Natural killer cell (primary cell): Measurements from ENCODE around the gene FBLN5. TPM values are rescaled to one million over a fixed set of nuclear protein-coding genes. Genes with fewer than 3 reads are reported as not detected.

Experiments
- ATAC-seq, 3 donors: fragments of 150-1000 bp in 2 of 3; fragments of 200-7000 bp in 1 of 3; cut with Tn5 transposase; 1 replicate in 1 of 3; 2 replicates in 2 of 3; pipeline ENCODE4 v1.10.0; 2021; ENCODE audit warnings: mild to moderate bottlenecking in 2 of 3, moderate library complexity in 2 of 3
- DNase-seq, 2 donors: peaks; one replicate each; pipeline versions ENCODE4 v3.0.0 to v3.0.0-alpha.2; 2013 to 2021; ENCODE audit warnings: mixed read lengths in 1 of 2
- H3K27ac ChIP-seq: one replicate; pipeline ENCODE4 v1.5.1; 2013; ENCODE audit warnings: mild to moderate bottlenecking, low read length
- H3K27me3 ChIP-seq: one replicate; pipeline ENCODE4 v1.6.1; 2013; ENCODE audit warnings: low read length; ENCODE audit not compliant: control insufficient read depth, insufficient read depth
- H3K36me3 ChIP-seq: one replicate; pipeline ENCODE4 v1.6.1; 2013; ENCODE audit warnings: low read length; ENCODE audit not compliant: control insufficient read depth, insufficient read depth
- H3K4me1 ChIP-seq: one replicate; pipeline ENCODE4 v1.6.1; 2013; ENCODE audit warnings: low read length; ENCODE audit not compliant: control insufficient read depth, insufficient read depth
- H3K4me3 ChIP-seq: one replicate; pipeline ENCODE4 v1.5.1; 2013; ENCODE audit warnings: low read length
- H3K9me3 ChIP-seq: one replicate; pipeline ENCODE4 v1.6.1; 2013; ENCODE audit warnings: low read length; ENCODE audit not compliant: control insufficient read depth, insufficient read depth
- H3K27ac Mint-ChIP-seq, 2 donors: one replicate each; pipeline ENCODE4 v1.8.0; 2022; ENCODE audit warnings: mild to moderate bottlenecking in 2 of 2, mixed read lengths in 2 of 2, moderate library complexity in 1 of 2
- H3K27me3 Mint-ChIP-seq, 2 donors: one replicate each; pipeline ENCODE4 v1.8.0; 2022; ENCODE audit warnings: low read depth in 2 of 2, mixed read lengths in 2 of 2
- H3K36me3 Mint-ChIP-seq: one replicate; pipeline ENCODE4 v1.8.0; 2022; ENCODE audit warnings: mixed read lengths
- H3K4me1 Mint-ChIP-seq, 2 donors: one replicate each; pipeline ENCODE4 v1.8.0; 2022; ENCODE audit warnings: mixed read lengths in 2 of 2
- H3K4me3 Mint-ChIP-seq: one replicate; pipeline ENCODE4 v1.8.0; 2022; ENCODE audit warnings: mild to moderate bottlenecking, moderate library complexity, mixed read lengths
- H3K9me3 Mint-ChIP-seq, 2 donors: one replicate each; pipeline ENCODE4 v1.8.0; 2022; ENCODE audit warnings: mixed read lengths in 2 of 2
- WGBS: methylation state at CpG from one replicate; pipeline ENCODE4 v1.1.7; 2013; ENCODE audit warnings: missing lambda C conversion rate; ENCODE audit not compliant: insufficient coverage; 5-methylcytosine and 5-hydroxymethylcytosine counted together
- intact Hi-C: fragments of 100-400 bp; cut with micrococcal nuclease; formaldehyde crosslinking; loops from one replicate; pipeline ENCODE4 v1.14.2; 2022
- total RNA-seq, 4 donors: library from RNA; stranded (reverse); fragments of 120-200 nt in 1 of 4; gene quantifications; one replicate each; pipeline versions ENCODE4 v1.2.3 to v1.2.4, GENCODE V29; 2013 to 2022
- TF ChIP-seq, protein P1 (sequence below): fragments of 200-600 bp; IDR thresholded peaks from one replicate; pipeline ENCODE4 v1.8.0; 2022; ENCODE audit warnings: antibody characterized with exemption

FBLN5 gene
- total RNA-seq, 3 donors from 2014 or later (not counting 1 experiment from before 2014, with no cell fraction given) = 0.56 to 1.3 (median 1.1) TPM

DNA sequence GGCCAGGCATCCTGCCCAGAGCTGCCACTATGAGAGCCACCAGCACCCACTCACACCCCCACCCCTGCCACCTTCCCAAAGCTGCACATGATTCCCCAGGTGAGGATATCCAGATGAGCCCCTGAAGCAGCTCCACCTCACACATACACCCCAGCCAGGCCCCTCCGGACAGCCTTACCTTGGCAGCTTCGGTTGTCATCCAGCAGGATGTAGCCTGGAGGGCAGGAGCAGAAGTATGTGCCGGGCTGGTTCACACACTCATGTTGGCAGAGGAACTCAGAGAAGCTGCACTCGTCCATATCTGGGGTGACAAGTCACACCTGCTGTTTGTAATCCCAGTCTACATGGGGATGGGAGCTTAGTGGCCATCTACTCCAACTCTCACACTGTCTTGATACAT, 64.7 kb downstream of the FBLN5 start:
- Mint-ChIP-seq H3K36me3 (no peaks in the 10 kb centered on the region), H3K27ac (no peak overlapping the region), H3K9me3 (no peaks in the 10 kb centered on the region), H3K4me1 (peaks cover 10 to 11% of the 10 kb centered on the region in 2 donors), H3K27me3 (no peaks in the 10 kb centered on the region), H3K4me3 (no peak overlapping the region)
- no peak for ATAC-seq
- Histone ChIP-seq H3K27ac (no peak overlapping the region), H3K27me3 (no peaks in the 10 kb centered on the region), H3K36me3 (no peaks in the 10 kb centered on the region), H3K4me3 (no peak overlapping the region), H3K9me3 (no peaks in the 10 kb centered on the region), H3K4me1 (peaks cover 9% of the 10 kb centered on the region)
- 89% methylated on average over 4 of the region's 4 CpGs for WGBS
- TF ChIP-seq, protein P1, sequence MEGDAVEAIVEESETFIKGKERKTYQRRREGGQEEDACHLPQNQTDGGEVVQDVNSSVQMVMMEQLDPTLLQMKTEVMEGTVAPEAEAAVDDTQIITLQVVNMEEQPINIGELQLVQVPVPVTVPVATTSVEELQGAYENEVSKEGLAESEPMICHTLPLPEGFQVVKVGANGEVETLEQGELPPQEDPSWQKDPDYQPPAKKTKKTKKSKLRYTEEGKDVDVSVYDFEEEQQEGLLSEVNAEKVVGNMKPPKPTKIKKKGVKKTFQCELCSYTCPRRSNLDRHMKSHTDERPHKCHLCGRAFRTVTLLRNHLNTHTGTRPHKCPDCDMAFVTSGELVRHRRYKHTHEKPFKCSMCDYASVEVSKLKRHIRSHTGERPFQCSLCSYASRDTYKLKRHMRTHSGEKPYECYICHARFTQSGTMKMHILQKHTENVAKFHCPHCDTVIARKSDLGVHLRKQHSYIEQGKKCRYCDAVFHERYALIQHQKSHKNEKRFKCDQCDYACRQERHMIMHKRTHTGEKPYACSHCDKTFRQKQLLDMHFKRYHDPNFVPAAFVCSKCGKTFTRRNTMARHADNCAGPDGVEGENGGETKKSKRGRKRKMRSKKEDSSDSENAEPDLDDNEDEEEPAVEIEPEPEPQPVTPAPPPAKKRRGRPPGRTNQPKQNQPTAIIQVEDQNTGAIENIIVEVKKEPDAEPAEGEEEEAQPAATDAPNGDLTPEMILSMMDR = no peak
- DNase-seq = no peak
- intact Hi-C loops = no loop called here

DNA sequence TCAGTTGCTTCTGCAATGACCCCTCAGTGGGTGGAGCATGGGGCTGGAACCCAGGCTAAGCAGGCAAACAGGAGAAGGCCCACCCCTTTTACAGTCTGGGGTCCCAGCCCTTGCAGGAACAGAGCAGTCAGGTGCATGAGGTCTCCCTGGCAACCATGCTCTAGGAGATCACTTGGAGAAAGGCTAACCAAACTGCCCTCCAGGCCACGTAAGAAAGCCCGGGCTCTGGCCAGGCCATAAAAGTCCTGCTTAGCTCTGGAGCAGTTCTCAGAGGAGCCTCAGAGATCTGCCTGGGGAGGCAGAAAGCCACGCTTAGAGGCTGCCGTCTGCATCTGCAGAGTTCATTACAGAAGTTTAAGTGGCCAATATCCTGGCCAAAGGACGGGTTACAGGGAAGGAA, 65.1 kb downstream of the FBLN5 start:
- peaks cover 10 to 11% of the 10 kb centered on the region in 2 donors for H3K4me1 Mint-ChIP-seq
- no peak for ATAC-seq
- DNase-seq = no peak
- intact Hi-C loops = no loop called here
- Histone ChIP-seq H3K4me1 (peaks cover 9% of the 10 kb centered on the region), H3K4me3 (no peak overlapping the region), H3K36me3 (no peaks in the 10 kb centered on the region), H3K27me3 (no peaks in the 10 kb centered on the region), H3K27ac (no peak overlapping the region), H3K9me3 (no peaks in the 10 kb centered on the region)
- H3K27ac Mint-ChIP-seq = no peak overlapping the region
- 92% methylated on average over 5 of the region's 5 CpGs for WGBS
- H3K9me3 Mint-ChIP-seq = no peaks in the 10 kb centered on the region
- TF ChIP-seq, protein P1 = no peak
- no peak overlapping the region for H3K4me3 Mint-ChIP-seq
- no peaks in the 10 kb centered on the region for H3K27me3 Mint-ChIP-seq
- no peaks in the 10 kb centered on the region for H3K36me3 Mint-ChIP-seq

DNA sequence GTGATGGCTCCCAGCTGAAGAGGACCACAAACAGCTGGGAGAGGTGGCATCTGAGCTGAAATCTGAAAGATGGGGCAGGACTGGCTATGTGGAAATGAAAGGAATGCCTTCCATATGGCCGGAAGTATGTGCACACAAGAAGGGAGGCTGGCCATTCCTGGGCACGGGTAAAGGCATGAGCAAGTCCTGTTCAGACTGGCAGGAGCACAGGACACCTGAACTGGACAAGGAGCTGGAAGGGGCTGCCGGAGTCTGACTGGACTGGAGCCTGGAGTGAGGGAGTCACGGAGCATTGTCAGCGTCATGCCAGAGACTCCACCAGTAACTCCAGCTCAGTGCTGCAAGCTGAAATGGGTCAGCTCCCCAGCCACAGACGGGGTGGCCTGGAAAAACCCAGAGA, 68.3 kb downstream of the FBLN5 start:
- 82% methylated on average over 6 of the region's 6 CpGs for WGBS
- TF ChIP-seq, protein P1 = no peak
- Mint-ChIP-seq H3K36me3 (no peaks in the 10 kb centered on the region), H3K9me3 (no peaks in the 10 kb centered on the region), H3K4me3 (no peak overlapping the region), H3K27ac (no peak overlapping the region), H3K27me3 (no peaks in the 10 kb centered on the region), H3K4me1 (peaks cover 18 to 26% of the 10 kb centered on the region in 2 donors)
- H3K27me3 ChIP-seq = no peaks in the 10 kb centered on the region
- no peaks in the 10 kb centered on the region for H3K36me3 ChIP-seq
- no peak overlapping the region for H3K4me3 ChIP-seq
- H3K27ac ChIP-seq = no peak overlapping the region
- H3K9me3 ChIP-seq = no peaks in the 10 kb centered on the region
- H3K4me1 ChIP-seq = peaks cover 24% of the 10 kb centered on the region
- intact Hi-C loops = no loop called here
- DNase-seq (no peak), ATAC-seq (no peak)

DNA sequence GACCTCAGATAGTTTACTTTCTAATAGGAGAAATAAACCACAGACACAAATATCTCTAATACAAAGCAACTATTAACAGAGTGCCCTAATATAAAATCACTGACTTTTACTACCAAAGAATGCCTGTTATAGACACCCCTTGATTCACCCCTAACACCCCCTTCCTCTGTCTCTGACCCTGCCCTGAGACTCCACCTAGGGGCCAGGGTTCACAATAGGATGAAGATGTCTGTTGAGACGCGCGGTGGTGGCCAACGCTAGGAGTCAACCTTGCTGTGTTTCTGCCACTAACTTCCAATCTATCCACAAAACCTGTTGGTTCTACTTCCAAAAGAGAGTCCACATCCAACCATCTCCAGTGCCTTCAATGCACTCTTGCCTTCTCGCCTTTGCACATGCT, 69.2 kb downstream of the FBLN5 start:
- no peaks in the 10 kb centered on the region for H3K36me3 Mint-ChIP-seq
- ATAC-seq = no peak
- Histone ChIP-seq H3K27ac (no peak overlapping the region), H3K4me3 (no peak overlapping the region), H3K4me1 (peaks cover 33% of the 10 kb centered on the region), H3K9me3 (no peaks in the 10 kb centered on the region), H3K36me3 (no peaks in the 10 kb centered on the region), H3K27me3 (no peaks in the 10 kb centered on the region)
- no peaks in the 10 kb centered on the region for H3K27me3 Mint-ChIP-seq
- 90% methylated on average over 5 of the region's 5 CpGs for WGBS
- H3K4me1 Mint-ChIP-seq = peaks cover 24 to 35% of the 10 kb centered on the region in 2 donors
- H3K27ac Mint-ChIP-seq = no peak overlapping the region
- no peak overlapping the region for H3K4me3 Mint-ChIP-seq
- no peaks in the 10 kb centered on the region for H3K9me3 Mint-ChIP-seq
- intact Hi-C loops = no loop called here
- TF ChIP-seq, protein P1 = no peak
- peak in 1 of 2 donors; percentile 36 for DNase-seq
